ENCODE results near the gene RILPL1.

DNA sequence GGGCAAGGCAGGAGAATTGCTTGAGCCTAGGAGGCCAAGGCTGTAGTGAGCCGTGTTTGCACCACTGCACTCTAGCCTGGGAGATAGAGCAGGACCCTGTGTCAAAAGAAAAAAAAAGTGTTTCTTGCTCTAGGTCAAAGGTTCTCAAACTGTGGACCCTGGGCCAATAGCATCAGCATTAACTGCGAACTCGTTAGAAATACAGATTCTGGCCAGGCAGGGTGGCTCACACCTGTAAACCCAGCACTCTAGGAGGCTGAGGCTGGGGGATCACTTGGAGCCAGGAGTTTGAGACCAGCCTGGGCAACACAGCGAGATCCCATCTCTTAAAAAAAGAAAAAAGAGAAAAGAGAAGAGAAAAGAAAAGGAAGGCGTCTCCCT lies 97.9 kb downstream of the RILPL1 start:
- TF ChIP-seq, protein P1, sequence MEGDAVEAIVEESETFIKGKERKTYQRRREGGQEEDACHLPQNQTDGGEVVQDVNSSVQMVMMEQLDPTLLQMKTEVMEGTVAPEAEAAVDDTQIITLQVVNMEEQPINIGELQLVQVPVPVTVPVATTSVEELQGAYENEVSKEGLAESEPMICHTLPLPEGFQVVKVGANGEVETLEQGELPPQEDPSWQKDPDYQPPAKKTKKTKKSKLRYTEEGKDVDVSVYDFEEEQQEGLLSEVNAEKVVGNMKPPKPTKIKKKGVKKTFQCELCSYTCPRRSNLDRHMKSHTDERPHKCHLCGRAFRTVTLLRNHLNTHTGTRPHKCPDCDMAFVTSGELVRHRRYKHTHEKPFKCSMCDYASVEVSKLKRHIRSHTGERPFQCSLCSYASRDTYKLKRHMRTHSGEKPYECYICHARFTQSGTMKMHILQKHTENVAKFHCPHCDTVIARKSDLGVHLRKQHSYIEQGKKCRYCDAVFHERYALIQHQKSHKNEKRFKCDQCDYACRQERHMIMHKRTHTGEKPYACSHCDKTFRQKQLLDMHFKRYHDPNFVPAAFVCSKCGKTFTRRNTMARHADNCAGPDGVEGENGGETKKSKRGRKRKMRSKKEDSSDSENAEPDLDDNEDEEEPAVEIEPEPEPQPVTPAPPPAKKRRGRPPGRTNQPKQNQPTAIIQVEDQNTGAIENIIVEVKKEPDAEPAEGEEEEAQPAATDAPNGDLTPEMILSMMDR (IDR thresholded peaks at IDR 0.05) = no peak
- TF ChIP-seq POLR2A (IDR thresholded peaks at IDR 0.05) (no peak), POLR2AphosphoS5 (IDR thresholded peaks at IDR 0.05) (no peak), EP300 (IDR thresholded peaks at IDR 0.05) (no peak)

Measured in gastroesophageal sphincter (tissue), 3 donors.